HL-60 (cell line): ENCODE measurements around the gene XPR1.

Experiments
- DNase-seq, 2 experiments: peaks; one replicate each; pipeline ENCODE4 v3.0.0-alpha.2; 2010 to 2020; ENCODE audit warnings: low read depth in 1 of 2, low spot score in 1 of 2
- H3K27ac ChIP-seq: fragments of 250-450 bp; sonication (Bioruptor Pico); replicated peaks from 2 replicates; pipeline ENCODE4 v1.5.1; 2020; ENCODE audit warnings: mild to moderate bottlenecking, moderate library complexity
- H3K27me3 ChIP-seq: fragments of 250-450 bp; sonication (Bioruptor Pico); 2 replicates; pipeline ENCODE4 v1.5.1; 2021; ENCODE audit warnings: mild to moderate bottlenecking, moderate library complexity; ENCODE audit not compliant: insufficient read depth, poor library complexity, severe bottlenecking
- H3K4me3 ChIP-seq: replicated peaks from 2 replicates; pipeline ENCODE4 v1.5.1; 2011; ENCODE audit warnings: mild to moderate bottlenecking, control low read depth, low read length; ENCODE audit not compliant: insufficient read depth
- CTCF ChIP-seq: IDR thresholded peaks from one replicate; pipeline ENCODE4 v1.5.1; 2011; ENCODE audit warnings: low read length, control low read depth, inconsistent platforms; ENCODE audit not compliant: insufficient read depth
- GABPA ChIP-seq: IDR thresholded peaks from 2 replicates; pipeline ENCODE4 v1.6.1; 2012; ENCODE audit warnings: low read depth
- POLR2AphosphoS5 ChIP-seq: IDR thresholded peaks from 2 replicates; pipeline ENCODE4 v1.6.1; 2012; ENCODE audit warnings: low read depth
- REST ChIP-seq: IDR thresholded peaks from 2 replicates; pipeline ENCODE4 v1.6.1; 2012; ENCODE audit warnings: low read depth; ENCODE audit not compliant: insufficient replicate concordance
- SPI1 ChIP-seq: IDR thresholded peaks from 2 replicates; pipeline ENCODE4 v1.6.1; 2012; ENCODE audit warnings: low read depth, mild to moderate bottlenecking, borderline replicate concordance

XPR1 gene

GRCh38 chr1:180805316-180805715 lies 173.5 kb downstream of the XPR1 start:
- H3K27ac ChIP-seq, result no peak overlapping the region
- TF ChIP-seq SPI1 (peak; percentile 46; the same call in 1 of the 2 replicates), REST (no peak)
- H3K4me3 ChIP-seq, result no peak overlapping the region
- no peak for DNase-seq
- H3K27me3 ChIP-seq, result no peaks in the 10 kb centered on the region

- no peak overlapping the region for H3K4me3 ChIP-seq
- no peaks in the 10 kb centered on the region for H3K27me3 ChIP-seq
- no peak for DNase-seq
- H3K27ac ChIP-seq, result no peak overlapping the region
- no peak for TF ChIP-seq GABPA
- no peak for TF ChIP-seq SPI1
- TF ChIP-seq POLR2AphosphoS5, result no peak
- no peak for TF ChIP-seq CTCF
Measured at GRCh38 chr1:180811298-180811697, 179.5 kb downstream of the XPR1 start.

- TF ChIP-seq SPI1 (no peak), GABPA (no peak), REST (no peak), CTCF (no peak), POLR2AphosphoS5 (no peak)
- H3K4me3 ChIP-seq, result no peak overlapping the region
- H3K27ac ChIP-seq, result no peak overlapping the region
- DNase-seq, result no peak
- no peaks in the 10 kb centered on the region for H3K27me3 ChIP-seq
Measured at GRCh38 chr1:180811886-180812285, 180.1 kb downstream of the XPR1 start.

- Histone ChIP-seq H3K27me3 (no peaks in the 10 kb centered on the region), H3K27ac (no peak overlapping the region), H3K4me3 (no peak overlapping the region)
- TF ChIP-seq REST (no peak), POLR2AphosphoS5 (no peak), GABPA (no peak), CTCF (no peak), SPI1 (no peak)
- DNase-seq, result no peak
Measured at GRCh38 chr1:180814258-180814657, 182.4 kb downstream of the XPR1 start.
